HEK293T (cell line): ENCODE data around the gene NUDT14.

Source experiments
- CTCF ChIA-PET: fragments of 350-600 bp; formaldehyde crosslinking; extraction: SDS; loops from one replicate; lab custom pipeline; 2021; ENCODE audit warnings: antibody characterized with exemption, inconsistent platforms; lab: Yijun Ruan, JAX
- POLR2A ChIA-PET: fragments of 350-600 bp; formaldehyde crosslinking; extraction: SDS; loops from one replicate; lab custom pipeline; 2020; ENCODE audit warnings: antibody characterized with exemption, inconsistent platforms; lab: Yijun Ruan, JAX
- DNase-seq: peaks from one replicate; pipeline ENCODE4 v3.0.0; 2012; ENCODE audit warnings: mixed read lengths; ENCODE audit errors: extremely low spot score
- ARNT ChIP-seq: fragments of 450-650 bp; IDR thresholded peaks from 2 replicates; pipeline ENCODE4 v1.6.1; 2017; ENCODE audit warnings: mild to moderate bottlenecking
- BHLHE40 ChIP-seq: fragments of 450-650 bp; IDR thresholded peaks from 2 replicates; pipeline ENCODE4 v1.6.1; 2016; ENCODE audit warnings: mild to moderate bottlenecking, moderate library complexity, borderline replicate concordance
- CTBP1 ChIP-seq: fragments of 450-650 bp; IDR thresholded peaks from 2 replicates; pipeline ENCODE4 v1.6.1; 2016; ENCODE audit warnings: borderline replicate concordance
- ELF4 ChIP-seq: fragments of 450-650 bp; IDR thresholded peaks from 2 replicates; pipeline ENCODE4 v1.6.1; 2017; ENCODE audit warnings: antibody characterized with exemption
- FOXA1 ChIP-seq: fragments of 450-650 bp; IDR thresholded peaks from 2 replicates; pipeline ENCODE4 v1.6.1; 2016; ENCODE audit warnings: mild to moderate bottlenecking
- FOXK2 ChIP-seq: fragments of 450-650 bp; IDR thresholded peaks from 2 replicates; pipeline ENCODE4 v1.6.1; 2016; ENCODE audit warnings: mild to moderate bottlenecking
- FOXM1 ChIP-seq: fragments of 450-650 bp; IDR thresholded peaks from 2 replicates; pipeline ENCODE4 v1.6.1; 2017; ENCODE audit warnings: mild to moderate bottlenecking, borderline replicate concordance
- HDGF ChIP-seq: fragments of 450-650 bp; IDR thresholded peaks from 2 replicates; pipeline ENCODE4 v1.6.1; 2017; ENCODE audit warnings: antibody characterized with exemption, borderline replicate concordance
- L3MBTL2 ChIP-seq: fragments of 450-650 bp; conservative IDR thresholded peaks from 2 replicates; pipeline ENCODE4 v1.6.1; 2016; ENCODE audit warnings: mild to moderate bottlenecking
- LEF1 ChIP-seq: fragments of 450-650 bp; IDR thresholded peaks from 2 replicates; pipeline ENCODE4 v1.6.1; 2017; ENCODE audit warnings: mild to moderate bottlenecking, borderline replicate concordance
- NFRKB ChIP-seq: fragments of 450-650 bp; IDR thresholded peaks from 2 replicates; pipeline ENCODE4 v1.6.1; 2016; ENCODE audit warnings: mild to moderate bottlenecking, moderate library complexity
- PKNOX1 ChIP-seq: fragments of 450-650 bp; IDR thresholded peaks from 2 replicates; pipeline ENCODE4 v1.6.1; 2016
- SP1 ChIP-seq: fragments of 450-650 bp; IDR thresholded peaks from 2 replicates; pipeline ENCODE4 v1.6.1; 2017
- SUZ12 ChIP-seq: fragments of 450-650 bp; IDR thresholded peaks from 2 replicates; pipeline ENCODE4 v1.6.1; 2016; ENCODE audit warnings: mild to moderate bottlenecking
- TARDBP ChIP-seq: fragments of 450-650 bp; IDR thresholded peaks from 2 replicates; pipeline ENCODE4 v1.6.1; 2016
- ZNF384 ChIP-seq: fragments of 450-650 bp; IDR thresholded peaks from 2 replicates; pipeline ENCODE4 v1.6.1; 2016

NUDT14 gene

GRCh38 chr14:105219043-105219612 is 38.0 kb upstream of the NUDT14 start:
- no peak for DNase-seq
- CTCF ChIA-PET, result interaction anchor here (0.6 kb wide), 1 partner anchor 102 kb away, joined by 4 read pairs; no protein-coding TSS in a partner anchor
- POLR2A ChIA-PET, result no interaction called here
- TF ChIP-seq SP1 (no peak), ZNF384 (no peak), NFRKB (no peak), ELF4 (no peak), LEF1 (no peak), CTBP1 (no peak), BHLHE40 (no peak), SUZ12 (no peak), TARDBP (no peak)

- CTCF ChIA-PET, result interaction anchor here (0.6 kb wide), 1 partner anchor 102 kb away, joined by 4 read pairs; no protein-coding TSS in a partner anchor
- POLR2A ChIA-PET, result no interaction called here
- TF ChIP-seq LEF1 (no peak), SP1 (no peak), NFRKB (no peak), FOXM1 (no peak), HDGF (no peak), FOXA1 (no peak), BHLHE40 (no peak), CTBP1 (no peak), ARNT (no peak), PKNOX1 (no peak), SUZ12 (no peak), ELF4 (no peak), ZNF384 (no peak), FOXK2 (no peak), TARDBP (no peak), L3MBTL2 (no peak)
- no peak for DNase-seq
Measured at GRCh38 chr14:105218611-105219010, 37.5 kb upstream of the NUDT14 start.

- POLR2A ChIA-PET, result no interaction called here
- no peak for DNase-seq
- TF ChIP-seq L3MBTL2 (no peak), SUZ12 (no peak), NFRKB (no peak), FOXK2 (no peak), TARDBP (no peak), ARNT (no peak), ELF4 (no peak), PKNOX1 (no peak), SP1 (no peak), FOXA1 (no peak), BHLHE40 (no peak), FOXM1 (no peak), CTBP1 (no peak), LEF1 (no peak), ZNF384 (no peak)
- CTCF ChIA-PET, result no interaction called here
Measured at GRCh38 chr14:105217774-105218173, 36.7 kb upstream of the NUDT14 start.

GRCh38 chr14:105216490-105217247 is 35.6 kb upstream of the NUDT14 start:
- TF ChIP-seq NFRKB (no peak), L3MBTL2 (no peak), HDGF (no peak), LEF1 (no peak)
- ChIA-PET CTCF (no interaction called here), POLR2A (no interaction called here)
- DNase-seq, result no peak

GRCh38 chr14:105215602-105216001 is 34.5 kb upstream of the NUDT14 start:
- ChIA-PET CTCF (no interaction called here), POLR2A (no interaction called here)
- TF ChIP-seq CTBP1 (no peak), ELF4 (no peak), FOXA1 (no peak), ZNF384 (no peak), TARDBP (peak; percentile 76), LEF1 (no peak), L3MBTL2 (no peak), ARNT (no peak)
- no peak for DNase-seq

- CTCF ChIA-PET, result no interaction called here
- POLR2A ChIA-PET, result interaction anchor here (1.0 kb wide), 1 partner anchor 10 kb away, joined by 3 read pairs; no protein-coding TSS in a partner anchor
- TF ChIP-seq TARDBP (no peak), SUZ12 (no peak), FOXA1 (no peak), SP1 (no peak)
- no peak for DNase-seq
Measured at GRCh38 chr14:105214324-105214915, 33.3 kb upstream of the NUDT14 start.
